GM21723 (cell line): ENCODE measurements around the gene CBLC.

ENCODE experiments used
- ATAC-seq: cut with Tn5 transposase; IDR thresholded peaks from one replicate; pipeline ENCODE4 v1.9.1; 2021; ENCODE audit warnings: mild to moderate bottlenecking, moderate library complexity; ENCODE audit not compliant: unreplicated experiment

CBLC gene

GRCh38 chr19:44848812-44849447 is 71.2 kb downstream of the CBLC start:
- no peak for ATAC-seq
